Spinal cord (tissue), 10 donors: Measurements from ENCODE around the gene ART1. TPM values are rescaled to one million over a fixed set of nuclear protein-coding genes. Genes with fewer than 3 reads are reported as not detected.

Source experiments
- DNase-seq, 6 donors: peaks; one replicate each; pipeline versions ENCODE4 v3.0.0 to v3.0.0-alpha.2; 2013 to 2015; ENCODE audit warnings: low spot score in 6 of 6, low read depth in 4 of 6
- H3K27ac ChIP-seq: one replicate; pipeline ENCODE4 v1.5.1; 2013; ENCODE audit warnings: low read depth, low read length, control low read depth
- H3K27me3 ChIP-seq: one replicate; pipeline ENCODE4 v1.6.1; 2013; ENCODE audit warnings: low read length; ENCODE audit not compliant: control insufficient read depth, insufficient read depth
- H3K36me3 ChIP-seq: one replicate; pipeline ENCODE4 v1.6.1; 2013; ENCODE audit warnings: low read length; ENCODE audit not compliant: control insufficient read depth, insufficient read depth
- H3K4me1 ChIP-seq: one replicate; pipeline ENCODE4 v1.6.1; 2013; ENCODE audit warnings: low read length; ENCODE audit not compliant: control insufficient read depth, insufficient read depth
- H3K4me3 ChIP-seq: one replicate; pipeline ENCODE4 v1.5.1; 2013; ENCODE audit warnings: low read depth, low read length, control low read depth
- H3K9me3 ChIP-seq: one replicate; pipeline ENCODE4 v1.6.1; 2013; ENCODE audit warnings: low read length; ENCODE audit not compliant: control insufficient read depth, insufficient read depth
- WGBS: methylation state at CpG from one replicate; pipeline ENCODE4 v1.1.5; 2013; ENCODE audit warnings: missing lambda C conversion rate; ENCODE audit not compliant: insufficient coverage; 5-methylcytosine and 5-hydroxymethylcytosine counted together
- polyA plus RNA-seq, 2 donors: library from polyadenylated mRNA; unstranded; fragments of 120-200 nt; gene quantifications; one replicate each; pipeline ENCODE4 v1.2.1, GENCODE V29; 2013; ENCODE audit not compliant: insufficient read length in 2 of 2
- total RNA-seq, 2 donors: library from RNA; depleted of rRNA in 1 of 2; stranded (reverse); fragments of 120-200 nt in 1 of 2; fragments of >200 nt in 1 of 2; gene quantifications; one replicate each; pipeline versions ENCODE4 v1.2.3 to v1.2.4, GENCODE V29; 2013 to 2014
- donor health status: healthy.

ART1 gene
- total and polyA plus RNA-seq, 4 donors, result not detected

DNA sequence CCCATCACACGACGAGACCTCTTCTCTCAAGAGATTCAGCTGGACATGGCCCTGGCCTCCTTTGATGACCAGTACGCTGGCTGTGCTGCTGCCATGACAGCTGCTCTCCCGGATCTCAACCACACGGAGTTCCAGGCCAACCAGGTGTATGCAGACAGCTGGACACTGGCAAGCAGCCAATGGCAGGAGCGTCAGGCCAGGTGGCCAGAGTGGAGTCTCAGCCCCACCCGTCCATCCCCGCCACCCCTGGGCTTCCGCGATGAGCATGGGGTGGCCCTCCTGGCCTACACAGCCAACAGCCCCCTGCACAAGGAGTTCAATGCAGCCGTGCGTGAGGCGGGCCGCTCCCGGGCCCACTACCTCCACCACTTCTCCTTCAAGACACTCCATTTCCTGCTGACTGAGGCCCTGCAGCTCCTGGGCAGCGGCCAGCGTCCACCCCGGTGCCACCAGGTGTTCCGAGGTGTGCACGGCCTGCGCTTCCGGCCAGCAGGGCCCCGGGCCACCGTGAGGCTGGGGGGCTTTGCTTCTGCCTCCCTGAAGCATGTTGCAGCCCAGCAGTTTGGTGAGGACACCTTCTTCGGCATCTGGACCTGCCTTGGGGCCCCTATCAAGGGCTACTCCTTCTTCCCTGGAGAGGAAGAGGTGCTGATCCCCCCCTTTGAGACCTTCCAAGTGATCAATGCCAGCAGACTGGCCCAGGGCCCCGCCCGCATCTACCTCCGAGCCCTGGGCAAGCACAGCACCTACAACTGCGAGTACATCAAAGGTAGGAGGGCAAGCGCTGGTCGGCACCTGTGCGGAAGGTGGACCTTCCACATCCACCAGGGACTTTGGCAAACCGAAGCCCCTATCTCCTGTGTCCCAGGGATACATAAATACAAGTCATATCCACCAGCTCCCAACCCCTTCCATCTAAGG lies 14.9 kb downstream of the ART1 start:
- H3K4me1 ChIP-seq, result no peaks in the 10 kb centered on the region
- no peak overlapping the region for H3K27ac ChIP-seq
- H3K36me3 ChIP-seq, result peaks cover 7% of the 10 kb centered on the region
- no peaks in the 10 kb centered on the region for H3K9me3 ChIP-seq
- no peaks in the 10 kb centered on the region for H3K27me3 ChIP-seq
- no peak overlapping the region for H3K4me3 ChIP-seq
- DNase-seq, result no peak
- WGBS, result 98% methylated on average over 33 of the region's 33 CpGs

DNA sequence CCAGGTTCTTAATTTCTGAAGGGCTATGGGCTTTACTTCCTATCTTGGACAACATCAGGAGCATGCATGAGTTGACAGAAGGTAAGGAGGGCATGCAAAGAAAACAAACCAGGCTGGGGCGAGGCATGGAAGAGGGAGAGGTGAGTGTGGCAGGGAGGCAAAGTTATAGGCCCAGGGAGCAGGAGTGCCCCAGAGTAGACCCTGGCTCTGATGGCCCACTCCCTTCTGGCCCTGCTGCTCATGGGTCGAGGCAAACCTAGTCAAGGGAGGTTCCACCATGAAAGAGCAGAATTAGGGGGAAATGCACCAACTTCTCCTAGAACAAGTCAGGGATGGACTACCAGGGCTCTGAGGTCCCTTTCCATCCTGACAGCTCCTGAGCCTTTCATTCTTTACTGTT lies 16.0 kb downstream of the ART1 start:
- Histone ChIP-seq H3K9me3 (no peaks in the 10 kb centered on the region), H3K36me3 (peaks cover 14% of the 10 kb centered on the region), H3K4me3 (no peak overlapping the region), H3K27me3 (no peaks in the 10 kb centered on the region), H3K27ac (no peak overlapping the region), H3K4me1 (no peaks in the 10 kb centered on the region)
- no peak for DNase-seq
- WGBS, result 100% methylated on average over 2 of the region's 2 CpGs

DNA sequence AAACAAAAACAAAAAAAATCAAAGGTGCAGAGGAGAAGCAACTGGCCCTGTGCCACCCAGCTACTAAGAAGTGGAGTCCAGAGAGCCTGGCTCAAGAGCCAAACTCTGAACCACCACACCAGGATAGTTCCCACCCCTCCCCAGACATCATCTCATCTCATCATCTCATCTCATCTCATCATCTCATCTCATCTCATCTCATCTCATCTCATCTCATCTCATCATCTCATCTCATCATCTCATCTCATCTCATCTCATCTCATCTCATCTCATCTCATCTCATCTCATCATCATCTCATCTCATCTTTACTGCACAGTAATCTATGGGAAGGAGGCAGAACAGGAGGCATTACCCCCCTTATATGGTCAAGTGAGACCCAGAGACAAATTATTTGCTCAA lies 17.9 kb downstream of the ART1 start:
- Histone ChIP-seq H3K4me1 (no peaks in the 10 kb centered on the region), H3K36me3 (peaks cover 32% of the 10 kb centered on the region), H3K27ac (no peak overlapping the region), H3K9me3 (no peaks in the 10 kb centered on the region), H3K27me3 (no peaks in the 10 kb centered on the region), H3K4me3 (no peak overlapping the region)
- DNase-seq, result no peak

DNA sequence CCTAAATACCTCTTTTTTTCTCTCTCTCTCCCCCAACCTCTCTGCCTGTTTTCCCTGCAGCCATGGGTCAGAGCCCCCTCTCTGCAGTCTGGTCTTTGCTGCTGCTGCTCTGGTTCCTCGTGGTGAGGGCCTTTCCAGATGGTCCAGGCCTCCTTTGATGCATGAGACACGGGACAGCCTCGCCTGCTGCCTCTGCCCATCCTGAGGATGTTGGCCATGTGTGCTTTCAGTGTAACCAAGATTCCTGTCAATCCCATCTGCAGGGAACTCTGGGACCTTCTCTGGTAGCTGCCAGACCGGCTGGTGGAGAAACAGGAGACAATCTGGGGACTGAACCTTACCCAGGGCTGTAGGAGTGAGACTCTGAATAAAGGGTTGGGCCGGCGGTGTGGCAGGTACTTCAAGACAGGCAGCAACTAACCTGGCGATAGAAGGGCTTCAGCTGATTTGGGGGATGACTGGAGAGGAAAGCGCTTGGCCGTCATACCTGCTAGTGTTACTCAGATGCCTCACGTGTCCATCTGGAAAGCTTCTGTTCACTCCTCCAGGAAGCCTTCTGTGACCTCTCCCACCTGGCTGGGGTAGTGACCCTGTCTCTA lies 19.2 kb downstream of the ART1 start:
- H3K27ac ChIP-seq, result no peak overlapping the region
- no peaks in the 10 kb centered on the region for H3K9me3 ChIP-seq
- H3K36me3 ChIP-seq, result peaks cover 44% of the 10 kb centered on the region
- H3K4me3 ChIP-seq, result no peak overlapping the region
- 90% methylated on average over 8 of the region's 10 CpGs for WGBS
- DNase-seq, result no peak
- H3K27me3 ChIP-seq, result no peaks in the 10 kb centered on the region
- H3K4me1 ChIP-seq, result no peaks in the 10 kb centered on the region

DNA sequence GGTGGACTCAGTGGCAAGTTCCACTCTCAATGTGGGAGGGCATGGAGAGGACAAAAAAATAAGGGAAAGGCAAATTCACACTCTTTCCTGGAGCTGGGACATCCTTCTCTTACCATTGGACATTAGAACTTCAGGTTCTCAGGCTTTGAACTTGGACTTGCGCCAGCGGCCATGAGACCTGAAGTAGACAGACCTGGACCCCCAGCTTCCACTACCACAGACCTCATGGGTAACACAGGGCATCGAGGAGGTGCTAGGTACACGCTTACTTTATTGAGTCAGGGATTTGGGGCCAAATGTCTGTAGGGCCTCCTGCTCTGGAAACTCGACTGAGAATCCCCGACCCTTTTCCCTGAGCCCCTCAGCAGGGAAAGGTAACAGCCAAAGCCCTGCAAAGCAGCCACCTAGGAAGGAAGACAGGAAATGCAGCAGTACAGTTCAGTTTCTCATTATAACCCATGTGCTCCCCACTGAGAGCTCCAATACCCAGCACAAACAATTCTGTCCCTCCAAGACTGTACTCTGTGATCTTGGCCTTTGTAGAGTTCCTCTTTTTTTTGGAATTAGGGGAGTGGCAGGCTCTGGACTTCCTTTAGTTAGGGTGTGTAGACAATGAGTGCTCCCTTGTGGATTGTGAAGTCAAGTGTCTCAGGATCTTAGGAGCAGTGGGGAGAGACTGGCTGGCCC lies 20.6 kb downstream of the ART1 start:
- WGBS, result 78% methylated on average over 5 of the region's 6 CpGs
- Histone ChIP-seq H3K27ac (no peak overlapping the region), H3K4me1 (no peaks in the 10 kb centered on the region), H3K4me3 (no peak overlapping the region), H3K36me3 (peaks cover 54% of the 10 kb centered on the region), H3K27me3 (no peaks in the 10 kb centered on the region), H3K9me3 (no peaks in the 10 kb centered on the region)
- no peak for DNase-seq

DNA sequence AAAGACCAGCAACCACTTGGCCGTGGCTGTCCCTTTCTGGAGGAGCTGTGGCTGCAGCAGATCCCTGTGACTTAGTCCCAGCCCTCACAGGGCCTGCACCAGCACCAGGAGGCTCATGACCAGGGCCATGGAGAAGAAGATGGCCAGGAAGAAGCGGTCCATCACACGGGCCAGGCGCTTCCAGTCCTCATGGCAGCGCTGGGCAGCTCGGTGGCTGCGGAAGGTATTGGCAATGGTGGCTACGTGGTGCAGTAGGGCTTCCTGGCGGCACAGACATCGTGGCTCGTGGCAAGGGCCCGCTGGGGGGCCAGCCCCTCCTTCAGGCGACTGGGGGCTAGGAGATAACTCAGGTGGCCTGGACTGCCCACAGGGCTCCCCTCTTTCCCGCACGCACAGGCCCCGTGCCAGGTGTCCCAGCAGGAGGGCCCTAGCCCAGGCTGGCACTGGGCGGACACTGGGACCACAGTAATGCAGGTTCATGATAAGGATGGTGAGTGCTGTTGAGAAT lies 21.1 kb downstream of the ART1 start:
- H3K36me3 ChIP-seq, result peaks cover 59% of the 10 kb centered on the region
- WGBS, result 95% methylated on average over 14 of the region's 17 CpGs

DNA sequence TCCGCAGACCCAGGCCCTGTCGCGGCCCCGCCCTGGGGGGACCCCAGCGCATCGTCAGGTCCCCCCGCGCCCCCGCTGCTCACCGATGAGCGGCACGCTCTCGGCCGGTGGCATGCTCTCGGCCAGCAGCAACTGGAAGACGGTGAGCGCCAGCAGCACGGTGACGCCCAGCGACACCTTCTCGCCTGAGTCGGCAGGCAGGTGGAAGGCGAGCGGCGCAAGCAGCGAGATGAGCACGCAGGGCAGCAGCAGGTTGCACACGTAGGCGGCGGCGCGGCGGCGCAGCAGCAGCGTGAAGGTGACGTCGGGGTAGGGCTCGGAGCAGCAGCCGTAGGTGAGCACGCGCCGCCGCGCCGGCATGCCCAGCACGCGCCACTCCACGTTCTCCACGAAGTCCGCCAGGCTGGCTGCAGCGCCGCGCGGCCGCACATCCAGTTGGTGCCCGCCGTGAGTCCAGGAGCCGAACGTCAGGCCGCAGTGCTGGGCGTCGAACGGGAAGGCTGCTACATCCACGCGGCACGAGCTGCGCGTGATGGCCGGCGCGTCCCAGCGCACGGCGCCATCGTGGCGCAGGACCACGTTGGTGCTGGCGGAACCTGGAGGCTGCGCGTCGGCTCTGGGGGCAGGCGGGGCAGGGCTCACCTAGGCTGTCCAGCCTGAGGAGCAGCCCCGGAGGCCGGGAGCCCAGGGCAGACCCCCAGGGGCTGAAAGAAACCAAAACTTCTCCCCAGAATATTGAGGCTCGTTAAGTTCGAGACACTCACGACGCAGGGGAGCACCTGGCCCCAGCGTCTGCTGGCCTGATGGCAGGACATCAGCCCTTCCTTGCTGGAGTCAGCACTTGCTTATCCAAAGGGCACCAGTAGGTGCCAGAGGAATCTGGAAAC lies 22.5 kb downstream of the ART1 start:
- Histone ChIP-seq H3K9me3 (no peaks in the 10 kb centered on the region), H3K36me3 (peaks cover 69% of the 10 kb centered on the region), H3K27me3 (no peaks in the 10 kb centered on the region), H3K4me3 (no peak overlapping the region), H3K4me1 (no peaks in the 10 kb centered on the region), H3K27ac (no peak overlapping the region)
- WGBS, result 98% methylated on average over 88 of the region's 89 CpGs
- no peak for DNase-seq

More for the DNA sequence above, 21.1 kb downstream of the ART1 start:
- no peaks in the 10 kb centered on the region for H3K27me3 ChIP-seq
- no peak for DNase-seq
- H3K27ac ChIP-seq, result no peak overlapping the region
- no peak overlapping the region for H3K4me3 ChIP-seq
- H3K4me1 ChIP-seq, result no peaks in the 10 kb centered on the region
- H3K9me3 ChIP-seq, result no peaks in the 10 kb centered on the region

DNA sequence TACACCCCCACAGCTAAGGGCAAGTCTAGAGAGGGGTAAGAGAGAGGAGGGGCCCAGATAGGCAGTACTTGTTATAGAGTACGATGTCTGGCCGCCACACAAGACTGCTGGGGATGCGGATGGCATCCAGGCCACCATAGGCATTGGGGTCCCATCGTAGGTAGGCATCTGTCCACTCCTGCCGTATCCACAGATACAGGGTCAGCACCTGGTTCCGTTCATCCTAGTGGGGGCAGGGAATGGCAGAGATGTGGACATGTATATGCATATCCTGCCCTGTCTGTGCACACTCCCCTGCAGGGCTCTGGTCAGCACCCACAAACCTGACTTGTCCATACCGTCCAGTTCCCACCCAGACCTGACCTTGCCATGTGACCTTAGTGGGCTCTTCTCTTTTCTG lies 24.2 kb downstream of the ART1 start:
- WGBS, result 100% methylated on average over 5 of the region's 7 CpGs

DNA sequence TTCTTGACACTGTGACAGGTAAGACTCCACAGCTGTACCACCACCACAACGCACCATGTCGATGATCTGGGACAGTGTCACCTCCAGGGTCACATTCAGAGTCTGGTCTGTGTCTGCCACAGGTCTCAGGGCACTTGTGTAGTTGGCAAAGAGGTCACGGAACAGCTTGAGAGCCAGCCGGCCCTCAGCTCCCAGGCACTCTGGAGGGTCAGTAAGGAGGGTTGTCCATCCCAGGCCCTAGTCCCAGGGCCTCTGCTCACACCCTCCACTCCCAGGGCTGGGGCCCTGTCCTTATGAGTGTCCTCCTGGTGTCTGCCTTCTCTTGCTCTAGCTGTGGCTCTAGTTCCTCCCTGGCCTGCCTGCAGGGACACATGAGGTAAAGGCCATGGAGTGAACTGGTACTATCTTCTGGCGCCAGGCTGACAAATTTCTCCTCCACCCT lies 24.8 kb downstream of the ART1 start:
- Histone ChIP-seq H3K27me3 (no peaks in the 10 kb centered on the region), H3K9me3 (no peaks in the 10 kb centered on the region)
- 95% methylated on average over 5 of the region's 5 CpGs for WGBS

More for the DNA sequence above, 24.2 kb downstream of the ART1 start:
- no peak overlapping the region for H3K4me3 ChIP-seq
- H3K27me3 ChIP-seq, result no peaks in the 10 kb centered on the region
- H3K27ac ChIP-seq, result no peak overlapping the region
- no peak for DNase-seq
- no peaks in the 10 kb centered on the region for H3K4me1 ChIP-seq
- H3K9me3 ChIP-seq, result no peaks in the 10 kb centered on the region
- H3K36me3 ChIP-seq, result peaks cover 81% of the 10 kb centered on the region

More for the DNA sequence above, 24.8 kb downstream of the ART1 start:
- H3K27ac ChIP-seq, result no peak overlapping the region
- no peak overlapping the region for H3K4me3 ChIP-seq
- peaks cover 78% of the 10 kb centered on the region for H3K36me3 ChIP-seq
- H3K4me1 ChIP-seq, result no peaks in the 10 kb centered on the region
- DNase-seq, result no peak
